Mucosa of descending colon (tissue), 3 donors: ENCODE data around the gene FUT8. TPM values are rescaled to one million over a fixed set of nuclear protein-coding genes. Genes with fewer than 3 reads are reported as not detected.
A peak's percentile ranks its signal among the peaks of the same experiment; 100 is the strongest.

Source experiments
- ATAC-seq: fragments of 200-7000 bp; cut with Tn5 transposase; one replicate; pipeline ENCODE4 v1.9.1; 2020; ENCODE audit warnings: mild to moderate bottlenecking, moderate library complexity
- DNase-seq, 3 donors: peaks; one replicate each; pipeline ENCODE4 v3.0.0-alpha.2; 2020
- H3K36me3 ChIP-seq: fragments of 200-600 bp; one replicate; pipeline ENCODE4 v1.8.0; 2021; ENCODE audit warnings: low read depth, mild to moderate bottlenecking
- H3K4me1 ChIP-seq: fragments of 200-600 bp; one replicate; pipeline ENCODE4 v1.8.0; 2021; ENCODE audit warnings: low read depth, mild to moderate bottlenecking
- H3K4me3 ChIP-seq: fragments of 200-600 bp; one replicate; pipeline ENCODE4 v1.8.0; 2021; ENCODE audit warnings: mild to moderate bottlenecking
- H3K9me3 ChIP-seq: fragments of 200-600 bp; one replicate; pipeline ENCODE4 v1.8.0; 2021; ENCODE audit warnings: mild to moderate bottlenecking
- intact Hi-C, 2 donors: fragments of 100-400 bp; cut with DNase I in 1 of 2; cut with micrococcal nuclease in 1 of 2; formaldehyde crosslinking; loops; one replicate each; pipeline versions ENCODE4 v1.11.0 to v1.11.1; 2022; cut with DNase I, micrococcal nuclease
- total RNA-seq, 3 donors: library from RNA; stranded (reverse); fragmentation: NEBNext Ultra II Directional in 2 of 3; extraction: Animal tissue kit (Norgen Biotek cat#: 25700) in 2 of 3; gene quantifications; one replicate each; pipeline versions ENCODE4 v1.2.1 to v1.2.4, GENCODE V29; 2021 to 2023
- TF ChIP-seq, protein P1 (sequence below): fragments of 200-600 bp; IDR thresholded peaks from one replicate; pipeline ENCODE4 v1.8.0; 2022; ENCODE audit warnings: antibody characterized with exemption, mild to moderate bottlenecking
- donor health status: DM: no; HTN: no; CAD: no; lungs with moderate emphysema.
- donor health status: DM: no; HTN: no; CAD: no.
- donor health status: DM: no; HTN: yes; CAD: no.

The FUT8 gene
- total RNA-seq, 3 donors from 2014 or later = 24.7 to 38.1 (median 32.2) TPM

DNA sequence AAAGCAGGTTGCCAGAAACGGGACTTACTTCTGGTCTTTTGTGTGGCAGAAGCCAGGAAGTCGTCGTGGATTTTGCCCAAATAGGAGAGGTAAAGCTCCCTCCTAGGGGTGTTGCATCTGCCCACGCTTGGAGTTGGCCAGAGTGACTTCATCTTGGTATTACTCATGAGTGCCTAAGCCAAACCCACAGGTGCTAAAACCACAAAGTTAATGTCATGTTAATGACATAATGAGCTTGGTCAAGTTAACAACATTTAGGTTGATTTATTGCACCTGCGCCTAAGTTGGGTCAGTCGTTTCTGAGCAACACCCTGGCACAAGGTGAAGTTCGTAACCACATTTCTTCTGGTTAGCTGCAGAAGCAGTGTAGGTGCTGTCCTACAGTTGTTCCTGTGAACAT is 225.2 kb downstream of the FUT8 start:
- intact Hi-C loops = no loop called here
- no peaks in the 10 kb centered on the region for H3K9me3 ChIP-seq
- TF ChIP-seq, protein P1, sequence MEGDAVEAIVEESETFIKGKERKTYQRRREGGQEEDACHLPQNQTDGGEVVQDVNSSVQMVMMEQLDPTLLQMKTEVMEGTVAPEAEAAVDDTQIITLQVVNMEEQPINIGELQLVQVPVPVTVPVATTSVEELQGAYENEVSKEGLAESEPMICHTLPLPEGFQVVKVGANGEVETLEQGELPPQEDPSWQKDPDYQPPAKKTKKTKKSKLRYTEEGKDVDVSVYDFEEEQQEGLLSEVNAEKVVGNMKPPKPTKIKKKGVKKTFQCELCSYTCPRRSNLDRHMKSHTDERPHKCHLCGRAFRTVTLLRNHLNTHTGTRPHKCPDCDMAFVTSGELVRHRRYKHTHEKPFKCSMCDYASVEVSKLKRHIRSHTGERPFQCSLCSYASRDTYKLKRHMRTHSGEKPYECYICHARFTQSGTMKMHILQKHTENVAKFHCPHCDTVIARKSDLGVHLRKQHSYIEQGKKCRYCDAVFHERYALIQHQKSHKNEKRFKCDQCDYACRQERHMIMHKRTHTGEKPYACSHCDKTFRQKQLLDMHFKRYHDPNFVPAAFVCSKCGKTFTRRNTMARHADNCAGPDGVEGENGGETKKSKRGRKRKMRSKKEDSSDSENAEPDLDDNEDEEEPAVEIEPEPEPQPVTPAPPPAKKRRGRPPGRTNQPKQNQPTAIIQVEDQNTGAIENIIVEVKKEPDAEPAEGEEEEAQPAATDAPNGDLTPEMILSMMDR = no peak
- no peak overlapping the region for H3K4me3 ChIP-seq
- DNase-seq (peak in 1 of 3 donors; percentile 2), ATAC-seq (peak; percentile 72)
- H3K36me3 ChIP-seq = no peaks in the 10 kb centered on the region
- H3K4me1 ChIP-seq = no peaks in the 10 kb centered on the region

DNA sequence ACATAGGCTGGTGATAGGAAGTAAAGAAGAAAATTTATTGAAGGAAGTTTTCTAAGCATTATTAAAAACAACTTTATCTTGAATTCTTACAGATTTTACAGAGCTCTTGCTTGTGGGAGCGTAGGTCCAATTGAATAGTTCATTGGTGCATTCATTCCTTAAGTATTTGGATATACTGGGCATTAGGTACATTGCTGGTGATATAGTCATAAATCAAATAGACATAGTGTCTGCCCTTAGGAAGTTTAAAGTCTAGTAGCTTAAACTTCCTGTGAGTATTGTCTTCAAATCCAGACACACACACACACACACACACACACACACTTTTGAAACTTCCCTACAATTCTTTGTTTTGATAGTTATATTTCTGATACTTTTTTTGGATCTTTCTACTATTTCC is 226.7 kb downstream of the FUT8 start:
- H3K36me3 ChIP-seq = no peaks in the 10 kb centered on the region
- no peaks in the 10 kb centered on the region for H3K9me3 ChIP-seq
- TF ChIP-seq, protein P1 = no peak
- DNase-seq (no peak), ATAC-seq (no peak)
- H3K4me1 ChIP-seq = no peaks in the 10 kb centered on the region
- intact Hi-C loops = no loop called here
- no peak overlapping the region for H3K4me3 ChIP-seq

DNA sequence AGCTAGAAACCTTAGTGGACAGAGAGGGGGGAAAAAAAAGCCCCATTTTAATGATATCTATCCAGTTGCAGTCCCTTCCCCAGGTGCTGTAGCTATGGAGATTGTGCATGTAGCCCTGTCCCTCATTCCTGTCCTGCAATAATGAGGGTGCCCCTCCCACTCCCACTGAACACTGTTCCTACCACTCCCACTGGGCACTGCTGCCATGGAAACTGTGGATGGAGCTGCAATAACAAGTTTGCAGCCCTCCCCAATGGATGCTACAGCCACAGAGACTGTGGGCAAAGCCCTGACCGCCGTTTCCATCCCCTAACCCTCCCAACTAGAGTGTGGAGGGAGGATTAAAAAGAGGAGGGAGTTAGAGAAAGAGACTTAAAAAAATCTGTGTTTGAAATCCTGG is 238.3 kb downstream of the FUT8 start:
- Histone ChIP-seq H3K36me3 (no peaks in the 10 kb centered on the region), H3K9me3 (no peaks in the 10 kb centered on the region), H3K4me3 (no peak overlapping the region), H3K4me1 (no peaks in the 10 kb centered on the region)
- no peak for DNase-seq
- TF ChIP-seq, protein P1 = no peak
- intact Hi-C loops = no loop called here
- no peak for ATAC-seq

DNA sequence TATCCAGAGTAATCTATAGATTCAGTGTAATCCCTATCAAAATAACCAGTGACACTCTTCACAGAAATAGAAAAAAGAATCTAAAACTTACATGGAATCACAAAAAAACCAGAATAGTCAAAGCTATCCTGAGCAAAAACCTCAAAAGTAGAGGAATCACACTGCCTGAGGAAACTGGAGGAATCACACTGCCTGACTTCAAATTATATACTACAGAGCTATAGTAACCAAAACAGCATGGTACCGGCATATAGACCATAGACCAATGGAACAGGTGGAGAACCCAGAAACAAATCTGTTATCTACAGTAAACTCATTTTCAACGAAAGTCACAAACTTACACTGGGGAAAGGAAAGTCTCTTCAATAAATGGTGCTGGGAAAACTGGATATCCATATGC is 244.0 kb downstream of the FUT8 start:
- intact Hi-C loops = no loop called here
- DNase-seq (no peak), ATAC-seq (no peak)
- no peaks in the 10 kb centered on the region for H3K4me1 ChIP-seq
- H3K9me3 ChIP-seq = no peaks in the 10 kb centered on the region
- H3K36me3 ChIP-seq = no peaks in the 10 kb centered on the region
- H3K4me3 ChIP-seq = no peak overlapping the region
- TF ChIP-seq, protein P1 = no peak

DNA sequence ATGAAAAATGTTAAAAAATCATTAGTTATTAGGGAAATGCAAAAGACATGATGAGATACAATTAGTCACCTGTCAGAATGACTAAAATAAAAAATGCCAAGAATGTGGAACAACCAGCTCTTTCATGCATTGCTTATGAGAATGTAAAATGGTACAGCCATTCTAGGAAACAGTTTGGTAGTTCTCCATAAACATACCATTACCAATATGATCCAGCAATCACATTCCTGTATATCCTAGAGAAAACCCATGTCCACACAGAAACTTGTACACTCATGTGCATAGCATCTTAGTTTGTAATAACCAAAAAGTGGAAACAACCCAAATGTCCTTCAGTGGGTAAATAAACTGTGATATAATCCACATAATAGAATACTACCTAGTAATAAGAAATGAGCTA is 245.7 kb downstream of the FUT8 start:
- H3K4me3 ChIP-seq = no peak overlapping the region
- H3K9me3 ChIP-seq = no peaks in the 10 kb centered on the region
- intact Hi-C loops = no loop called here
- no peaks in the 10 kb centered on the region for H3K36me3 ChIP-seq
- no peak for ATAC-seq
- DNase-seq = no peak
- TF ChIP-seq, protein P1 = no peak
- no peaks in the 10 kb centered on the region for H3K4me1 ChIP-seq

DNA sequence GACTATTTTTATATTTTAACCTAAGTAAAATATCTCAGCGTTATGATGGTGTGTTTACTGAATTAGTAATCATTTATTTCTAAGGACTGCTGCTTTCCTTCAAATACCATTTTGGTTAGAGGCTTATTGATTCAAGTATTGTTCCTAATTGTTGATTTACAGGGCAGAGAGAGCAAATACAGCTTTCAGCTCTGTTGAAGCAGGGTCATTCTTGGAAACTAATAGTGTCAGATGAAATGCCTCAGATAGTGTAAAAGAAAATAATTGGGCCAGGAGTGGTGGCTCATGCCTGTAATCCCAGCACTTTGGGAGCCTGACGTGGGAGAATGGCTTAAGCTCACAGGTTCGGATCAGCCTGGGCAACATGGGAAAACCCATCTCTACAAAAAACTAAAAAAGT is 249.3 kb downstream of the FUT8 start:
- DNase-seq = no peak
- TF ChIP-seq, protein P1 = no peak
- no peaks in the 10 kb centered on the region for H3K36me3 ChIP-seq
- no peaks in the 10 kb centered on the region for H3K9me3 ChIP-seq
- intact Hi-C loops = no loop called here
- H3K4me3 ChIP-seq = no peak overlapping the region
- no peaks in the 10 kb centered on the region for H3K4me1 ChIP-seq
- ATAC-seq = no peak
